ENCODE results near the gene HARS1.
"Not testable (repeated sequence)": the region's sequence is repeated elsewhere in the genome, so short reads cannot be mapped to it uniquely, and the experiment has no call there.

Gene HARS1

GRCh38 chr5:140632366-140633020 lies 58.7 kb downstream of the HARS1 start:
- no peak for DNase-seq

DNA sequence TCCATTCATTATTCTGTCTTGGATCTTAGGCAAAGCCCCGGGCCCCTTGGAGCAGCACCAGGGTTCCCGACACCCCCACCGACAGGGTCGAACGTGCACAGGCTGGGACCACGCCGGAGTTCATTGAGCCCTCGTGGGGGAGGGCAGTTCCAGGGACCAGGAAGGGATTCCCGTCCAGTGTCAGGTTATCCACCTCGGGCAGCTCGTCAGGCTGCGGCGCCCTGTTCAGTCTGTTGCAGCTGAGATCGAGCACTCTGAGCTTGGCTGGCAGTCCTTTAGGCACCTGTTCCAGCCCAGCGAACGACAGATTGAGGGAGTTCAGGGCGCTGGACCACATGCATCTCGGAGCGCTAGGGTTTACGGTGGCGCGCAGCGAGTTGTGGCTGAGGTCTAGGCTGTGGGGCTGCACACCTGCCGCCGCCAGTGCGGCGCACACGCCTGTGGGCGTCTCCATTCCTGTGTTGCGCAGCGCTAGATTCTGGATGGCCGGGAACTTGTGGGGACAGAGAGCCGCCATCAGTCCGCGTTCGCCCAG lies 59.3 kb downstream of the HARS1 start:
- DNase-seq = no peak

DNA sequence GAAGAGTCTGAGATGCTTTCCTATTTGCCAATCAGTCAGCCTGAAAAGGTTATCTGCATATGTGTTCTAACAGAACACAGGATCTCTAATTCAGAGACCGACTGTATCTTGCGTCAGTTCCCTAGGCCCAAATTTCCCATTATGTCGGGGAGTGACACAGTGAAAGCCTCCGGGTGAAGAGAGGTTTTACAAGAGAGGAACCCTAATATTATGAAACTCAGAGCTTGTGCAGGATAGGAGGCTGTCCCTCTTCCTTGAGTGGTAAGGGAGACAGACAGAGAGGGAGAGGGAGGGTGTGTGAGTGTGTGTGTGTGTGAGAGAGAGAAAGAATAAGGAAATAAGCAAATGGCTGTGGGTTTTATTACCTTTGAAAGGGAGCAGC lies 60.1 kb downstream of the HARS1 start:
- no peak for DNase-seq

DNA sequence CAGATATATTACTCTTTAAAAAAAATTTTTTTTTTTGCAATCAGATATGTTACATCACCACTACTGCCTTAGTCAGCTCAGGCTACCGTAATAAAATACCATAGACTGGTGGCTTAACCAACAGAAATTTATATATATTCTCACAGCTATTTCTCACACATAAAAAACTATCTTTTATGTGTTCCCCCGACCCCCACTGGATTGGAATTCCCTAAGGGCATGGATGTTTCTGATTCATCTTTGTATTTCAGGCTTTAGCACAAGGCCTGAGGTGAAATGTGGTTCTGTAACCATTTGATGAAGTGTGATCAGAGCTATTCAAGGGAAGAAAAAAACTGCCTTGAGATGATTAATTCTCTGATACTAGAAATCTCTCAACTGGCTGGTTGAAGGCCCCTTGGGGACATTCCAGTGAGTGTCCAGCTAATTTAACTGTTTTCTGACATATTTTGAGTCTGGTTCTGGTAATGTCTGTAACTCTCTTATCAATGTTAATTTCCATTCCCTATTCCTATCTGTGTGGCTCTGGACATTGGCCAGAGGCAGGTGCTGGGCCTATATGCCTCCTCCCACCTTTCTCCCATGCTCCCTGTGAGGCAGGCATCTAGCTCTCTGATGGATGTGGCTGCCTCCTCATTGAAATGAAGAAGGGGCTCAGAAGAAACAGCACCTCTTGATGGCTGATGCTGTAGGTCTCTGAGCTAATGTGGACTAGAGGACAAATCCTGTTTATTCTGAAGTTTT lies 60.7 kb downstream of the HARS1 start:
- DNase-seq = no peak

GRCh38 chr5:140628711-140629110 lies 62.5 kb downstream of the HARS1 start:
- DNase-seq = no peak

DNA sequence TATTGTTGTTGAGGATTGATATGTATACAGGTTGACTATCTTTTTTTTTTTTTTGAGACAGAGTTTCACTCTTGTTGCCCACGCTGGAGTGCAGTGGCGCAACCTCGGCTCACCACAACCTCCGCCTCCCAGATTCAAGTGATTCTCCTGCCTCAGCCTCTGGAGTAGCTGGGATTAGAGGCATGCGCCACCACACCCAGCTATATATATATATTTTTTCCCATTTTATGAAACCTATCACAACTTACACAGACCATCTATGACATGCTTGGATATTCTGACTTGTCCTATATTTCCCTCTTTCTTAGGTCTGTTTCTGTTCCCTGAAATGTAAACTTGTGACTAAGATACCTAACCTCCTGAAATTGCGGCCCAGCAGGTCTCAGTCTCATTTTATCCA lies 63.2 kb downstream of the HARS1 start:
- no peak for DNase-seq

DNA sequence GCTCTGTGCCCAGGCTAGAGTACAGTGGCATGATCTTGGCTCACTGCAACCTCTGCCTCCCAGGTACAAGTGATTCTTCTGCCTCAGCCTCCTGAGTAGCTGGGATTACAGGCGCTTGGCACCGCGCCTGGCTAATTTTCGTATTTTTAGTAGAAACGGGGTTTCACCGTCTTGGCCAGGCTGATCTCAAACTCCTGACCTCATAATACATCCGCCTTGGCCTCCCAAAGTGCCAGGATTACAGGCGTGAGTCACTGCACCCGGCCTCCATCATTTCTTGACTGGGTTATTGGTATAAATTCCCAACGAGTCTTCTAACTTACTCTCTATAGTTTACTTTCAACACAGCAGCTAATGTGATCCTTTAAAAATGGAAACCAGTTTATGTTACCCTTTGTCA lies 66.3 kb downstream of the HARS1 start:
- DNase-seq = not testable (repeated sequence)
